Measurements from ENCODE around the gene PVALEF.

GRCh38 chr17:81212365-81212764, 47.1 kb downstream of the PVALEF start:
- TF ChIP-seq CTCF (IDR thresholded peaks at IDR 0.05) (no peak), EZH2phosphoT487 (IDR thresholded peaks at IDR 0.05; ENCODE audit: borderline replicate concordance, low read depth) (no peak), MAX (IDR thresholded peaks at IDR 0.05; ENCODE audit: low read depth) (no peak), ZBTB33 (IDR thresholded peaks at IDR 0.05; ENCODE audit: borderline replicate concordance, low read depth) (no peak), EP300 (IDR thresholded peaks at IDR 0.05; ENCODE audit: borderline replicate concordance in 1 of 2, low read depth in 1 of 2, low read length in 1 of 2) (no peak), GATA2 (CRISPR knock-in tag; IDR thresholded peaks at IDR 0.05) (no peak), SIN3A (IDR thresholded peaks at IDR 0.05; ENCODE audit: borderline replicate concordance, low read depth, low read length) (no peak), MXI1 (IDR thresholded peaks at IDR 0.05; ENCODE audit: low read depth, low read length) (no peak), SMC3 (IDR thresholded peaks at IDR 0.05; ENCODE audit: low read depth, low read length) (no peak), POLR2AphosphoS5 (IDR thresholded peaks at IDR 0.05; ENCODE audit: low read depth, low read length) (no peak), JUND (IDR thresholded peaks at IDR 0.05) (no peak)
